ENCODE data around the gene LTBP2.

GRCh38 chr14:74620923-74621322, 8.9 kb upstream of the LTBP2 start:
- TF ChIP-seq CTCF (IDR thresholded peaks at IDR 0.05 in 4 of 5, conservative IDR thresholded peaks at IDR 0.05 in 1 of 5) = no peak
- no peak for TF ChIP-seq POLR2A (IDR thresholded peaks at IDR 0.05)
